K562 (cell line): ENCODE measurements around the gene ROPN1L. TPM values are rescaled to one million over a fixed set of nuclear protein-coding genes. Genes with fewer than 3 reads are reported as not detected.
A peak's percentile ranks its signal among the peaks of the same experiment; 100 is the strongest.

Experiments
- ATAC-seq: fragments of 200-7000 bp; cut with Tn5 transposase; 3 replicates; pipeline ENCODE4 v1.9.1; 2020; ENCODE audit warnings: moderate library complexity
- BruUV-seq: library from RNA; stranded (reverse); fragments of 400-500 nt; replicated peaks from 2 replicates; lab custom pipeline; 2021; lab: Mats Ljungman, UMichigan
- CTCF ChIA-PET: fragments of 300-600 bp; formaldehyde crosslinking; extraction: SDS; loops from one replicate; lab custom pipeline; 2021; ENCODE audit warnings: low intra/inter-chr PET ratio; lab: Yijun Ruan, JAX
- POLR2A ChIA-PET: fragments of 300-600, 350-650 bp; sonication (Branson Sonifier 250); formaldehyde crosslinking; extraction: SDS; loops from one replicate; lab custom pipeline; 2021; ENCODE audit warnings: antibody characterized with exemption, inconsistent platforms; lab: Yijun Ruan, JAX
- DNase-seq, 4 experiments: peaks; one replicate each; pipeline versions ENCODE4 v3.0.0 to v3.0.0-alpha.2; 2011 to 2018; ENCODE audit warnings: low spot score in 3 of 4, mixed read lengths in 3 of 4; ENCODE audit errors: extremely low read depth in 1 of 4
- FAIRE-seq: peaks from 2 replicates; lab custom pipeline; 2011; peaks lifted over from hg19 to GRCh38; lab: Jason Lieb, UNC
- H2AFZ ChIP-seq: 2 replicates; pipeline ENCODE4 v1.6.0; 2011; ENCODE audit warnings: low read depth, low read length, control low read depth, inconsistent platforms
- H3K27ac ChIP-seq: fragments of 200-600 bp; 3 replicates; pipeline ENCODE4 v1.8.0; 2011; ENCODE audit warnings: low read depth, mild to moderate bottlenecking, control low read depth, inconsistent platforms, low read length, moderate library complexity, mixed read lengths; ENCODE audit errors: extremely low read depth
- H3K27me3 ChIP-seq, 2 experiments: fragments of 300-600 bp in 1 of 2; 2 replicates in 1 of 2; 3 replicates in 1 of 2; pipeline versions ENCODE4 v1.6.0 to v1.8.0; 2011; ENCODE audit warnings: inconsistent platforms in 2 of 2, low read length in 2 of 2, mild to moderate bottlenecking in 1 of 2, mixed read lengths in 1 of 2, moderate library complexity in 1 of 2; ENCODE audit not compliant: control insufficient read depth in 2 of 2, insufficient read depth in 2 of 2
- H3K36me3 ChIP-seq: fragments of 300-600 bp; 3 replicates; pipeline ENCODE4 v1.8.0; 2011; ENCODE audit warnings: mild to moderate bottlenecking, low read length, inconsistent platforms; ENCODE audit not compliant: control insufficient read depth, insufficient read depth
- H3K4me1 ChIP-seq, 2 experiments: fragments of 200-600 bp in 1 of 2; replicated peaks in 1 of 2; 2 replicates in 1 of 2; 3 replicates in 1 of 2; pipeline versions ENCODE4 v1.5.1 to v1.8.0; 2011; ENCODE audit warnings: inconsistent platforms in 2 of 2, low read length in 2 of 2, mild to moderate bottlenecking in 1 of 2, mixed read lengths in 1 of 2, moderate library complexity in 1 of 2; ENCODE audit not compliant: control insufficient read depth in 2 of 2, insufficient read depth in 2 of 2
- H3K4me2 ChIP-seq: 2 replicates; pipeline ENCODE4 v1.6.1; 2011; ENCODE audit warnings: low read length, control low read depth, inconsistent platforms, mixed read lengths; ENCODE audit not compliant: insufficient read depth
- H3K4me3 ChIP-seq: fragments of 200-600 bp; sonication (generic), shearing (Covaris generic); 2 replicates; pipeline ENCODE4 v1.5.1; 2016; ENCODE audit warnings: control low read depth, inconsistent platforms
- H3K79me2 ChIP-seq: fragments of 200-600 bp; 3 replicates; pipeline ENCODE4 v1.8.0; 2011; ENCODE audit warnings: low read length, inconsistent platforms; ENCODE audit not compliant: control insufficient read depth, insufficient read depth
- H3K9ac ChIP-seq, 2 experiments: 2 replicates each; pipeline versions ENCODE4 v1.6.0 to v1.6.1; 2011; ENCODE audit warnings: low read depth in 2 of 2, low read length in 2 of 2, control low read depth in 1 of 2, inconsistent platforms in 1 of 2, mild to moderate bottlenecking in 1 of 2, mixed read lengths in 1 of 2; ENCODE audit not compliant: insufficient read depth in 1 of 2
- H3K9me1 ChIP-seq: one replicate; pipeline ENCODE4 v1.6.0; 2011; ENCODE audit warnings: inconsistent platforms, mild to moderate bottlenecking, low read length, moderate library complexity; ENCODE audit not compliant: control insufficient read depth, insufficient read depth
- H3K9me3 ChIP-seq: replicated peaks from 2 replicates; pipeline ENCODE4 v1.5.1; 2011; ENCODE audit warnings: low read depth, low read length, inconsistent platforms; ENCODE audit not compliant: control insufficient read depth, insufficient read depth
- H4K20me1 ChIP-seq: replicated peaks from 2 replicates; pipeline ENCODE4 v1.6.1; 2011; ENCODE audit warnings: low read length, inconsistent platforms, mixed read lengths; ENCODE audit not compliant: control insufficient read depth, insufficient read depth
- BDP1 ChIP-seq: IDR thresholded peaks from 3 replicates; pipeline ENCODE4 v1.6.1; 2011; ENCODE audit not compliant: insufficient read length, insufficient read depth
- CEBPG ChIP-seq, 3 experiments: fragments of 200-800 bp in 1 of 3; sonication (Bioruptor generic) in 1 of 3; sonication (generic) in 1 of 3; formaldehyde crosslinking in 1 of 3; IDR thresholded peaks in 2 of 3; conservative IDR thresholded peaks in 1 of 3; 2 replicates each; pipeline versions ENCODE4 v1.6.1 to v1.8.0; 2016 to 2022; ENCODE audit warnings: missing compliant biosample characterization in 2 of 3, missing genetic modification characterization in 2 of 3, mild to moderate bottlenecking in 1 of 3, missing genetic modification reagents in 1 of 3
- DACH1 ChIP-seq: fragments of 450-650 bp; IDR thresholded peaks from 2 replicates; pipeline ENCODE4 v1.6.1; 2018; ENCODE audit not compliant: partially characterized antibody
- HCFC1 ChIP-seq: IDR thresholded peaks from 2 replicates; pipeline ENCODE4 v1.6.1; 2012; ENCODE audit warnings: low read depth, low read length, improper control_type of control experiment
- MIER1 ChIP-seq: fragments of 450-650 bp; IDR thresholded peaks from 2 replicates; pipeline ENCODE4 v1.6.1; 2016; ENCODE audit warnings: antibody characterized with exemption, mild to moderate bottlenecking, low read depth
- NFIC ChIP-seq: fragments of 450-650 bp; IDR thresholded peaks from 2 replicates; pipeline ENCODE4 v1.6.1; 2017; ENCODE audit warnings: mild to moderate bottlenecking, inconsistent platforms
- SRSF7 ChIP-seq: fragments of 200-400 bp; formaldehyde crosslinking; optimal IDR thresholded peaks from 2 replicates; pipeline ENCODE3; 2017; ENCODE audit warnings: mild to moderate bottlenecking, low read depth, low read length
- ZNF282 ChIP-seq: sonication (generic); formaldehyde crosslinking; IDR thresholded peaks from 2 replicates; pipeline ENCODE4 v1.8.1; 2023; ENCODE audit warnings: missing genetic modification reagents
- WGBS: fragments of 100-300 bp; shearing (Covaris generic); methylation state at CpG from one replicate; pipeline ENCODE4 v1.1.6; 2016; ENCODE audit warnings: low coverage, mixed read lengths; ENCODE audit not compliant: insufficient coverage; ENCODE audit errors: missing lambda C conversion rate; 5-methylcytosine and 5-hydroxymethylcytosine counted together
- in situ Hi-C: fragments of 300-500 bp; cut with MboI; formaldehyde crosslinking; loops from 4 replicates; pipeline ENCODE4 v1.15.0; 2018; ENCODE audit warnings: inconsistent platforms, mixed read lengths
- intact Hi-C: fragments of 100-400 bp; cut with micrococcal nuclease; formaldehyde crosslinking; loops from 2 replicates; pipeline ENCODE4 v1.14.2; 2022
- polyA plus RNA-seq, 8 experiments: library from polyadenylated mRNA; depleted of rRNA in 4 of 8; stranded (reverse) in 5 of 8; unstranded in 3 of 8; fragments of >200 nt; fragmentation: Nextera tagmentation in 2 of 8; fragmentation: Illumina TruSeq in 1 of 8; extraction: Ambion mirVana in 2 of 8; extraction: Trizol in 1 of 8; gene quantifications; 2 replicates each; pipeline versions ENCODE4 v1.2.1 to v1.2.3, GENCODE V29; 2011 to 2014; ENCODE audit warnings: inconsistent platforms in 1 of 8, missing spikeins in 1 of 8
- total RNA-seq, 7 experiments: library from RNA; depleted of rRNA in 6 of 7; stranded (reverse); fragments of >200 nt in 6 of 7; fragmentation: Illumina TruSeq in 2 of 7; extraction: Trizol in 2 of 7; gene quantifications; 2 replicates each; pipeline versions ENCODE4 v1.2.1 to v1.2.3, GENCODE V29; 2011 to 2021; ENCODE audit warnings: low replicate concordance in 1 of 7
- TF ChIP-seq, protein P1 (sequence below): fragments of 450-650 bp; IDR thresholded peaks from 2 replicates; pipeline ENCODE4 v1.6.1; 2016; ENCODE audit warnings: mild to moderate bottlenecking, moderate library complexity
- TF ChIP-seq, protein P2 (sequence below): fragments of 450-650 bp; IDR thresholded peaks from 2 replicates; pipeline ENCODE4 v1.6.1; 2016; ENCODE audit warnings: low read depth, mild to moderate bottlenecking, moderate library complexity

Gene ROPN1L
- total and polyA plus RNA-seq, 9 of the 15 experiments (the other 6 are each of a cell fraction or from before 2014, with no cell fraction given), result 0.04 to 0.85 (median 0.24) TPM; not detected in 3

DNA sequence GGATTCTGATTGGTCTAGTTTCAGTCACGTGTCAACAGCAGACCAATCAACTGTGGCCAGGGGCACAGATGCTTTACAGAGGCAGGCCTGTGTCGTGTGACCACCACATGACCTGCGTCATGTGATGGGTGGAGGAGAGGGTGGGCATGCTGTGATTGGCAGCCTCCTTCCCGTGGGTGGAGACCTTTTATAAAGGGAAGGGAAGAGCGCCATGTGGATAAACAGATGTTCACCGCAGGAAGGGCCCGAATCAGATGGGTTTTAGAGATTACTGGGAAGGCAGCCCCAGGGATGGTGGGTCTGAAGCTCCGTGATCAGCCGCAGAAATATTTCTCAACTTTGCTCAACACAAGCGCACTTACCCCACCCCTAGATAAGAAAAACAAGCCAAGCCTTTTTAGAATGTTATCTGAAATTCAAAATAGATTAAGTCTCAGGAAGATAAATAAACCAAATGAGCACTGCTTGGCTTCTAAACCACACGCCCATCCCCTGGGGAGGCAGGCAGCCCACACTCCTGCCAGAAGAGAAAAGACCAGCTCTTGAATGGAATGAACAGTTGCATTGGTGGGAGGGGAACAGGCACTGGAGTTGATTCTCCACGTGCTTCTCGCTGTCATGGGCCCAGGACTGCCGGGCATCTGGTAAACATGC lies 43.6 kb downstream of the ROPN1L start:
- Histone ChIP-seq H3K4me1 (peaks cover 13 to 16% of the 10 kb centered on the region in 2 experiments), H3K9me1 (no peaks in the 10 kb centered on the region), H3K4me3 (no peak overlapping the region), H3K4me2 (peak overlapping the region; percentile 25; the same call in 1 of the 2 replicates), H3K27me3 (peaks cover 33 to 55% of the 10 kb centered on the region in 2 experiments), H2AFZ (peak overlapping the region; percentile 14), H3K27ac (no peak overlapping the region), H3K36me3 (no peaks in the 10 kb centered on the region), H3K79me2 (no peaks in the 10 kb centered on the region), H4K20me1 (no peaks in the 10 kb centered on the region), H3K9me3 (no peaks in the 10 kb centered on the region), H3K9ac (no peak overlapping the region)
- intact Hi-C loops, result no loop called here
- FAIRE-seq, result peak; percentile 92
- peak; percentile 86 to 95 (median 92) for DNase-seq
- CTCF ChIA-PET, result no interaction called here
- ATAC-seq, result peak; percentile 95
- in situ Hi-C loops, result no loop called here
- no TSS peak for BruUV-seq
- POLR2A ChIA-PET, result interaction anchor here (0.6 to 1.3 kb wide), 2 partner anchors 18 to 469 kb away, joined by 3 to 4 read pairs; no protein-coding TSS in a partner anchor
- WGBS, result 9% methylated on average over 14 of the region's 14 CpGs
- no peak for TF ChIP-seq SRSF7
- peak; percentile 44 for TF ChIP-seq HCFC1
- TF ChIP-seq, protein P1, sequence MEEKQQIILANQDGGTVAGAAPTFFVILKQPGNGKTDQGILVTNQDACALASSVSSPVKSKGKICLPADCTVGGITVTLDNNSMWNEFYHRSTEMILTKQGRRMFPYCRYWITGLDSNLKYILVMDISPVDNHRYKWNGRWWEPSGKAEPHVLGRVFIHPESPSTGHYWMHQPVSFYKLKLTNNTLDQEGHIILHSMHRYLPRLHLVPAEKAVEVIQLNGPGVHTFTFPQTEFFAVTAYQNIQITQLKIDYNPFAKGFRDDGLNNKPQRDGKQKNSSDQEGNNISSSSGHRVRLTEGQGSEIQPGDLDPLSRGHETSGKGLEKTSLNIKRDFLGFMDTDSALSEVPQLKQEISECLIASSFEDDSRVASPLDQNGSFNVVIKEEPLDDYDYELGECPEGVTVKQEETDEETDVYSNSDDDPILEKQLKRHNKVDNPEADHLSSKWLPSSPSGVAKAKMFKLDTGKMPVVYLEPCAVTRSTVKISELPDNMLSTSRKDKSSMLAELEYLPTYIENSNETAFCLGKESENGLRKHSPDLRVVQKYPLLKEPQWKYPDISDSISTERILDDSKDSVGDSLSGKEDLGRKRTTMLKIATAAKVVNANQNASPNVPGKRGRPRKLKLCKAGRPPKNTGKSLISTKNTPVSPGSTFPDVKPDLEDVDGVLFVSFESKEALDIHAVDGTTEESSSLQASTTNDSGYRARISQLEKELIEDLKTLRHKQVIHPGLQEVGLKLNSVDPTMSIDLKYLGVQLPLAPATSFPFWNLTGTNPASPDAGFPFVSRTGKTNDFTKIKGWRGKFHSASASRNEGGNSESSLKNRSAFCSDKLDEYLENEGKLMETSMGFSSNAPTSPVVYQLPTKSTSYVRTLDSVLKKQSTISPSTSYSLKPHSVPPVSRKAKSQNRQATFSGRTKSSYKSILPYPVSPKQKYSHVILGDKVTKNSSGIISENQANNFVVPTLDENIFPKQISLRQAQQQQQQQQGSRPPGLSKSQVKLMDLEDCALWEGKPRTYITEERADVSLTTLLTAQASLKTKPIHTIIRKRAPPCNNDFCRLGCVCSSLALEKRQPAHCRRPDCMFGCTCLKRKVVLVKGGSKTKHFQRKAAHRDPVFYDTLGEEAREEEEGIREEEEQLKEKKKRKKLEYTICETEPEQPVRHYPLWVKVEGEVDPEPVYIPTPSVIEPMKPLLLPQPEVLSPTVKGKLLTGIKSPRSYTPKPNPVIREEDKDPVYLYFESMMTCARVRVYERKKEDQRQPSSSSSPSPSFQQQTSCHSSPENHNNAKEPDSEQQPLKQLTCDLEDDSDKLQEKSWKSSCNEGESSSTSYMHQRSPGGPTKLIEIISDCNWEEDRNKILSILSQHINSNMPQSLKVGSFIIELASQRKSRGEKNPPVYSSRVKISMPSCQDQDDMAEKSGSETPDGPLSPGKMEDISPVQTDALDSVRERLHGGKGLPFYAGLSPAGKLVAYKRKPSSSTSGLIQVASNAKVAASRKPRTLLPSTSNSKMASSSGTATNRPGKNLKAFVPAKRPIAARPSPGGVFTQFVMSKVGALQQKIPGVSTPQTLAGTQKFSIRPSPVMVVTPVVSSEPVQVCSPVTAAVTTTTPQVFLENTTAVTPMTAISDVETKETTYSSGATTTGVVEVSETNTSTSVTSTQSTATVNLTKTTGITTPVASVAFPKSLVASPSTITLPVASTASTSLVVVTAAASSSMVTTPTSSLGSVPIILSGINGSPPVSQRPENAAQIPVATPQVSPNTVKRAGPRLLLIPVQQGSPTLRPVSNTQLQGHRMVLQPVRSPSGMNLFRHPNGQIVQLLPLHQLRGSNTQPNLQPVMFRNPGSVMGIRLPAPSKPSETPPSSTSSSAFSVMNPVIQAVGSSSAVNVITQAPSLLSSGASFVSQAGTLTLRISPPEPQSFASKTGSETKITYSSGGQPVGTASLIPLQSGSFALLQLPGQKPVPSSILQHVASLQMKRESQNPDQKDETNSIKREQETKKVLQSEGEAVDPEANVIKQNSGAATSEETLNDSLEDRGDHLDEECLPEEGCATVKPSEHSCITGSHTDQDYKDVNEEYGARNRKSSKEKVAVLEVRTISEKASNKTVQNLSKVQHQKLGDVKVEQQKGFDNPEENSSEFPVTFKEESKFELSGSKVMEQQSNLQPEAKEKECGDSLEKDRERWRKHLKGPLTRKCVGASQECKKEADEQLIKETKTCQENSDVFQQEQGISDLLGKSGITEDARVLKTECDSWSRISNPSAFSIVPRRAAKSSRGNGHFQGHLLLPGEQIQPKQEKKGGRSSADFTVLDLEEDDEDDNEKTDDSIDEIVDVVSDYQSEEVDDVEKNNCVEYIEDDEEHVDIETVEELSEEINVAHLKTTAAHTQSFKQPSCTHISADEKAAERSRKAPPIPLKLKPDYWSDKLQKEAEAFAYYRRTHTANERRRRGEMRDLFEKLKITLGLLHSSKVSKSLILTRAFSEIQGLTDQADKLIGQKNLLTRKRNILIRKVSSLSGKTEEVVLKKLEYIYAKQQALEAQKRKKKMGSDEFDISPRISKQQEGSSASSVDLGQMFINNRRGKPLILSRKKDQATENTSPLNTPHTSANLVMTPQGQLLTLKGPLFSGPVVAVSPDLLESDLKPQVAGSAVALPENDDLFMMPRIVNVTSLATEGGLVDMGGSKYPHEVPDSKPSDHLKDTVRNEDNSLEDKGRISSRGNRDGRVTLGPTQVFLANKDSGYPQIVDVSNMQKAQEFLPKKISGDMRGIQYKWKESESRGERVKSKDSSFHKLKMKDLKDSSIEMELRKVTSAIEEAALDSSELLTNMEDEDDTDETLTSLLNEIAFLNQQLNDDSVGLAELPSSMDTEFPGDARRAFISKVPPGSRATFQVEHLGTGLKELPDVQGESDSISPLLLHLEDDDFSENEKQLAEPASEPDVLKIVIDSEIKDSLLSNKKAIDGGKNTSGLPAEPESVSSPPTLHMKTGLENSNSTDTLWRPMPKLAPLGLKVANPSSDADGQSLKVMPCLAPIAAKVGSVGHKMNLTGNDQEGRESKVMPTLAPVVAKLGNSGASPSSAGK, result peak; percentile 60; the same call in 1 of the 2 replicates
- no peak for TF ChIP-seq DACH1
- no peak for TF ChIP-seq BDP1
- no peak for TF ChIP-seq MIER1
- TF ChIP-seq, protein P2, sequence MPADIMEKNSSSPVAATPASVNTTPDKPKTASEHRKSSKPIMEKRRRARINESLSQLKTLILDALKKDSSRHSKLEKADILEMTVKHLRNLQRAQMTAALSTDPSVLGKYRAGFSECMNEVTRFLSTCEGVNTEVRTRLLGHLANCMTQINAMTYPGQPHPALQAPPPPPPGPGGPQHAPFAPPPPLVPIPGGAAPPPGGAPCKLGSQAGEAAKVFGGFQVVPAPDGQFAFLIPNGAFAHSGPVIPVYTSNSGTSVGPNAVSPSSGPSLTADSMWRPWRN, result peak; percentile 92
- no peak for TF ChIP-seq ZNF282 (CRISPR knock-in tag)
- TF ChIP-seq NFIC, result no peak
- TF ChIP-seq CEBPG (CRISPR knock-in tag; IDR thresholded peaks at IDR 0.05), result no peak
- TF ChIP-seq CEBPG (tag; conservative IDR thresholded peaks at IDR 0.05 in 1 of 2, IDR thresholded peaks at IDR 0.05 in 1 of 2), result peak; percentile 61 to 63
